GM12801 (cell line): ENCODE results near the gene STAU1.

Experiments
- TF ChIP-seq, protein P1 (sequence below): IDR thresholded peaks from one replicate; pipeline ENCODE4 v1.5.1; 2011; ENCODE audit warnings: control low read depth; ENCODE audit not compliant: insufficient read length; ENCODE audit errors: extremely low read depth

Gene STAU1

DNA sequence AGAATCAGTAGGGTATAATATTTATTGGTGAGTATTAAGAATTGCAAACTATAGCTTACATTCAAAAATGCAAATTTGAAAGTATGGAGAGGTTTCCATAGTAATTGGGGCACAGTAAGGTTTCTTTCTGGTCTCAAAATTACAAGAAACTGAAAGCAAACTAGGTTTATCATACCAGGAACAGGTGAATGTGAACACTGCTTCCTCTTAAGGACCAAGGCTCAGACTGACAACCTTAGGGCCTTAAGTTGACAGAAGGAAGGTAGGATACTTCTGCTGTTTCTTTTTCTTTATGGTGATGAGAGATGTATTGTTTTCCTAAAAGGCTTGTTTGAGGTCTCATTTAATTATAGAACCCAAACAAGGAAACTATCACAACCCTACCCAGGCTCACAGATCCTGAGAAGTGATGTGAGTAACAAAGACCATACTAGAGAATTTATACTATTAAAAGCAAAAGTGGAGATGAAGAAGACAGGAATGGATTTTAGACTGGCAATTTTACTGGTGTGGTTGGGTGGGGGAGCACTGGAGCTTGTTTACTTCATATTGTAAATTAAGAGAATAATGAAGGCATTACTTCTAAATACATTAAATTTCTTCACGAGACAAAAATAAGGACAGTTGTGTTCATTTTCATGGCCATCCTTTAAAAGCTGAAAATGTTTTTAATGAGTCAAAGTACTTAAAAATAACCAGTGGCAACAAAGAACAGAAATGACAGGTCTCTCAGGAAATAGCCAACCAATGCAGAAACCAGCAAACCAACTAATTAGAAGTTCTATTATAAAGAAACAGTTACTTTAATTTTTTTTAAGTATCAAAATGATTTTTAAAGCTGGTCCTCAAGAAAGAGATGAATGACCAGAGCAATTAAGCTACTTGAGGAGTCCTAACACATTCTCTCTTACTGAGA lies 21.3 kb downstream of the STAU1 start:
- TF ChIP-seq, protein P1, sequence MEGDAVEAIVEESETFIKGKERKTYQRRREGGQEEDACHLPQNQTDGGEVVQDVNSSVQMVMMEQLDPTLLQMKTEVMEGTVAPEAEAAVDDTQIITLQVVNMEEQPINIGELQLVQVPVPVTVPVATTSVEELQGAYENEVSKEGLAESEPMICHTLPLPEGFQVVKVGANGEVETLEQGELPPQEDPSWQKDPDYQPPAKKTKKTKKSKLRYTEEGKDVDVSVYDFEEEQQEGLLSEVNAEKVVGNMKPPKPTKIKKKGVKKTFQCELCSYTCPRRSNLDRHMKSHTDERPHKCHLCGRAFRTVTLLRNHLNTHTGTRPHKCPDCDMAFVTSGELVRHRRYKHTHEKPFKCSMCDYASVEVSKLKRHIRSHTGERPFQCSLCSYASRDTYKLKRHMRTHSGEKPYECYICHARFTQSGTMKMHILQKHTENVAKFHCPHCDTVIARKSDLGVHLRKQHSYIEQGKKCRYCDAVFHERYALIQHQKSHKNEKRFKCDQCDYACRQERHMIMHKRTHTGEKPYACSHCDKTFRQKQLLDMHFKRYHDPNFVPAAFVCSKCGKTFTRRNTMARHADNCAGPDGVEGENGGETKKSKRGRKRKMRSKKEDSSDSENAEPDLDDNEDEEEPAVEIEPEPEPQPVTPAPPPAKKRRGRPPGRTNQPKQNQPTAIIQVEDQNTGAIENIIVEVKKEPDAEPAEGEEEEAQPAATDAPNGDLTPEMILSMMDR, result no peak

DNA sequence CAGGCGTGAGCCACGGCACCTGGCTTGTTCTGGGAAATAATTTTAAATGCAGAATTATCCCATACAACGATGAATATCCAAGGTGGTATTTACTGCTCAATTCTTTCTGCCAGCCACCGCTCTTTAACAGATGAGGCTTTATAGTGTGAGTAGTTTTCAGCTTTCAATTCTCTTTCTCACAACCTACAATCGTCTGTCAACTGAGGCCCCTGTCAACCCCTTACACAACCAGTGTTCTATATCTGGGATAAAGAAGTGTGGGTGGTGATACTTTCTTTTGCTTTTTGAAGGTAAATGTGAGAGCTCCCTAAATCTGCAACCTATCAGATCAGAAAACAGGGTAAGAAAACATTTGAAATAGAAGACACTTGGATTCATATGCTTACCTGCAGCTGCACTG lies 22.5 kb downstream of the STAU1 start:
- TF ChIP-seq, protein P1, result no peak

- TF ChIP-seq, protein P1, result no peak
Measured at GRCh38 chr20:49163696-49164095, 24.4 kb downstream of the STAU1 start.

- TF ChIP-seq, protein P1, result no peak
Measured at GRCh38 chr20:49161428-49162152, 26.5 kb downstream of the STAU1 start.

GRCh38 chr20:49160057-49160929 lies 27.8 kb downstream of the STAU1 start:
- TF ChIP-seq, protein P1, result no peak

DNA sequence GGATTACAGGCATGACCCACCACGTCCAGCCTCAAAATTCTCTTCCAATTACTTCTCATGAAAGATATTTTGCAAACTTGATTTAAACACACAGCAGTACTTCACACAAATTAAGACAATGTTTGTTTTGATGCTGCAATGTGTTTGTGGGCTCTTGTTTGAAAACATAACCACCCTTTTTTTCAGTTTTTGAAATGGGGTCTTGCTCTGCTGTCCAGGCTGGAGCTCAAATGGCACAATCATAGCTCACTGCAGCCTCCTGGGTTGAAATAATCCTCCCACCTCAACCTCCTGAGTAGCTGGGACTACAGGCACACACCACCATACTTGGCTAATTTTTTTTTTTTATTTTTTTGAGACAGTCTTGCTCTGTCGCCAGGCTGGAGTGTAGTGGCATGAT lies 31.0 kb downstream of the STAU1 start:
- TF ChIP-seq, protein P1, result no peak

- TF ChIP-seq, protein P1, result no peak
Measured at GRCh38 chr20:49156481-49156880, 31.7 kb downstream of the STAU1 start.
